Suprapubic skin (tissue), 4 donors: ENCODE measurements around the gene RAB8A.

ENCODE experiments used
- POLR2A ChIP-seq, 2 donors: fragments of 450-650 bp; IDR thresholded peaks; one replicate each; pipeline ENCODE4 v1.6.1; 2017; ENCODE audit warnings: antibody characterized with exemption in 2 of 2, mild to moderate bottlenecking in 2 of 2, moderate library complexity in 2 of 2
- POLR2AphosphoS5 ChIP-seq, 3 donors: sonication (generic); formaldehyde crosslinking; IDR thresholded peaks; one replicate each; pipeline ENCODE4 v1.6.1; 2017; ENCODE audit warnings: antibody characterized with exemption in 3 of 3
- TF ChIP-seq, protein P1 (sequence below), 2 donors: fragments of 200-600 bp in 1 of 2; fragments of 450-650 bp in 1 of 2; sonication (generic) in 1 of 2; IDR thresholded peaks; one replicate each; pipeline ENCODE4 v1.5.1; 2016 to 2019; ENCODE audit warnings: antibody characterized with exemption in 2 of 2, mild to moderate bottlenecking in 1 of 2, moderate library complexity in 1 of 2

GRCh38 chr19:16118489-16119033 lies 6.9 kb downstream of the RAB8A start:
- TF ChIP-seq, protein P1, sequence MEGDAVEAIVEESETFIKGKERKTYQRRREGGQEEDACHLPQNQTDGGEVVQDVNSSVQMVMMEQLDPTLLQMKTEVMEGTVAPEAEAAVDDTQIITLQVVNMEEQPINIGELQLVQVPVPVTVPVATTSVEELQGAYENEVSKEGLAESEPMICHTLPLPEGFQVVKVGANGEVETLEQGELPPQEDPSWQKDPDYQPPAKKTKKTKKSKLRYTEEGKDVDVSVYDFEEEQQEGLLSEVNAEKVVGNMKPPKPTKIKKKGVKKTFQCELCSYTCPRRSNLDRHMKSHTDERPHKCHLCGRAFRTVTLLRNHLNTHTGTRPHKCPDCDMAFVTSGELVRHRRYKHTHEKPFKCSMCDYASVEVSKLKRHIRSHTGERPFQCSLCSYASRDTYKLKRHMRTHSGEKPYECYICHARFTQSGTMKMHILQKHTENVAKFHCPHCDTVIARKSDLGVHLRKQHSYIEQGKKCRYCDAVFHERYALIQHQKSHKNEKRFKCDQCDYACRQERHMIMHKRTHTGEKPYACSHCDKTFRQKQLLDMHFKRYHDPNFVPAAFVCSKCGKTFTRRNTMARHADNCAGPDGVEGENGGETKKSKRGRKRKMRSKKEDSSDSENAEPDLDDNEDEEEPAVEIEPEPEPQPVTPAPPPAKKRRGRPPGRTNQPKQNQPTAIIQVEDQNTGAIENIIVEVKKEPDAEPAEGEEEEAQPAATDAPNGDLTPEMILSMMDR (IDR thresholded peaks at IDR 0.05): no peak
- TF ChIP-seq POLR2A (IDR thresholded peaks at IDR 0.05): no peak
- no peak for TF ChIP-seq POLR2AphosphoS5 (IDR thresholded peaks at IDR 0.05)
